ENCODE data around the gene KCNK1.

The KCNK1 gene

DNA sequence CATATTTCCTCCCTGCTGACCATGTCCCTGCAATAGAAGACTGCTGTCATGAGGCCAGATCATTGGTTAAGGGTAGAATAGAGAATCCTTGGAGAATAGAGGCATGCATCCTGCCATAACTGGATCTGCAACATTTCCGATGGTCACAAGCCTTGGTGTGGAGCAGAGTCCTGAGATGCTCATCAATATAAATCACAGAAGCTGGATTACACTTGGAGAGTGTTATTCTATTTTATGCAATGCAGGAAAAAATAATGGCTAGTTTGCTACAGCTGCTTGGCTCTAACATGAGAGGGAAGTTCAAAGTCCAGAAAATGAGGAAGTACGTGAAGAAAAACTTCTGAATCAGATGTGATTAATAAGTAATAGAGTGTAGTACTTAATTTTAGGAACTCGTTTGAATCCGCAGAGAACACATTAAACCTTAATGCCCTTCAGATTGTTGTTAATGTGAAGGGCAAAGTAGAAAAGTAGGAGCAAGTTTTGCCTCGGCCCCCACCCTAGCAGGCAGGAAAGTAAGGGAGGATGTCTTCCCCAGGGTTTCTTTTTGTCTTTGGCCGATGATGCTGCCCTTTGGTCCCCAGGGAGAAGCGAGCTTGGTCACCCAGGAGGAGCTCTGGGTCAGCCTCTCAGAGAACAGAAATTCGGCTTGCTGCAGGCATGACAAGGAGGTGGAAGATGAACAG is 59.5 kb downstream of the KCNK1 start:
- ChIA-PET CTCF (no interaction called here), POLR2A (no interaction called here)

DNA sequence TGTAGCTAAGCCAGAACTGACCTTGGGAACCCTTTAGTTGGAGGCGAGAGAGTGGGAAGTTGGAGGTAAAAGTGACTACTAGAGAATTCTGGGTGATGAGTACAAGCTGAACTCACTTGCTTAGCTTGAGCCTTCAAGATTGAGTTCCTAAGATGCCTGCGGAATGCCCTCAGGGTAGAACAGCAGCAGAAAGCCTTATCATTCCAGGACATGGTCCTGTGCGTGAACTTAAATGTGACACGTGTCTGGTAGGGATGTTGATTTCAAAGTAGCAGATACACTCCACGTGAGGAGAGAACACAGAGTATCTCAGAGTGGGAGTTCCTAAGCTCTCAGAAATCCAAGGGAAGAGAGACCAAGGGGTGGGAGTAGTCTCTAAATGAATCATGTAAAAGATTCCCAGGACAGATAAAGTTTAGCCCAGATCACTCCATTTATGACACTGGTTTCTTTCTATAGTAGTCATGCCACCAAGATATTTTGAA is 60.1 kb downstream of the KCNK1 start:
- TF ChIP-seq, protein P1, sequence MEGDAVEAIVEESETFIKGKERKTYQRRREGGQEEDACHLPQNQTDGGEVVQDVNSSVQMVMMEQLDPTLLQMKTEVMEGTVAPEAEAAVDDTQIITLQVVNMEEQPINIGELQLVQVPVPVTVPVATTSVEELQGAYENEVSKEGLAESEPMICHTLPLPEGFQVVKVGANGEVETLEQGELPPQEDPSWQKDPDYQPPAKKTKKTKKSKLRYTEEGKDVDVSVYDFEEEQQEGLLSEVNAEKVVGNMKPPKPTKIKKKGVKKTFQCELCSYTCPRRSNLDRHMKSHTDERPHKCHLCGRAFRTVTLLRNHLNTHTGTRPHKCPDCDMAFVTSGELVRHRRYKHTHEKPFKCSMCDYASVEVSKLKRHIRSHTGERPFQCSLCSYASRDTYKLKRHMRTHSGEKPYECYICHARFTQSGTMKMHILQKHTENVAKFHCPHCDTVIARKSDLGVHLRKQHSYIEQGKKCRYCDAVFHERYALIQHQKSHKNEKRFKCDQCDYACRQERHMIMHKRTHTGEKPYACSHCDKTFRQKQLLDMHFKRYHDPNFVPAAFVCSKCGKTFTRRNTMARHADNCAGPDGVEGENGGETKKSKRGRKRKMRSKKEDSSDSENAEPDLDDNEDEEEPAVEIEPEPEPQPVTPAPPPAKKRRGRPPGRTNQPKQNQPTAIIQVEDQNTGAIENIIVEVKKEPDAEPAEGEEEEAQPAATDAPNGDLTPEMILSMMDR (IDR thresholded peaks at IDR 0.05; ENCODE audit: control extremely low read depth, extremely low read depth, low read depth, missing control alignments) = no peak
- ChIA-PET CTCF (no interaction called here), POLR2A (no interaction called here)
- no peak for DNase-seq (ENCODE audit: extremely low spot score)

More for the DNA sequence above, 59.5 kb downstream of the KCNK1 start:
- TF ChIP-seq, protein P1 (IDR thresholded peaks at IDR 0.05; ENCODE audit: control extremely low read depth, extremely low read depth, low read depth, missing control alignments) = no peak
- peak; percentile 36 for DNase-seq (ENCODE audit: extremely low spot score)

DNA sequence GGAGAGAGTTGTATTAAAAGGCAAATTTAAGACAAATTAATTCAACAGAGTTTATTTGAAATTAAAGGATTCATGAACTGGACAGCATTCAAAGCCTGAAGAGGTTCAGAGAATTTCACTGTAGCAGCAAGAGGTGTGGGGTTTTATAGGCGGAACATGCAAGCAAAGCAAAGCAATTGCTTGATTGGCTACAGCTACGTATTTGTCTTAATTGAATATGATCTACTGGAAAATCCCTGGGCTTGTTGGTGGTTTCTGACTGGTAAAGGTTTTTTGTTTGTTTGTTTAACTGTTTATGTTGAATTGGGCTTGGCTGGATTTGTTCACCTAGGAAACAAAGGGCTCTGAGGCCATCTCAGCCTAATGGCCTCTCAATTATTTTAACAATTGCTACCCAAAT is 61.5 kb downstream of the KCNK1 start:
- CTCF ChIA-PET = no interaction called here
- no peak for DNase-seq (ENCODE audit: extremely low spot score)
- POLR2A ChIA-PET = no interaction called here
- TF ChIP-seq, protein P1 (IDR thresholded peaks at IDR 0.05; ENCODE audit: control extremely low read depth, extremely low read depth, low read depth, missing control alignments) = no peak

DNA sequence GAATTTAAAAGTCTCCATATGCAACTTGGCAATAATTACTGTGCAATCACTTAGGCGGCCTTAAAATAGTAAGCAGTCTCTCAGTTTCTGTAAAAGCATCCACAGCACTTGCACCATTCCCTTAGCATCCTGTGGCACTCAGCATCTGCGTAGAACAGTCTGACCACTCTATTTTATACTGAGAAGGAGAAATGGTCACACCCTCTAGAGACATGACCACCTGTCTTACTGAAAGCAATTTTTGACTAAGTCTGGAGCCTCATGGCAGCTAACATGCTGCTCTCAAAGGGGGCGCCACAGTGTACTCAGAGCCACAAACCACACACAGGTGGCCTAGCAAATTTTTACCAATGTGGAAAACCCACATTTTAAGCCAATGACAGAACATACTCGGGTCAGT is 62.0 kb downstream of the KCNK1 start:
- POLR2A ChIA-PET = no interaction called here
- DNase-seq (ENCODE audit: extremely low spot score) = peak; percentile 37
- CTCF ChIA-PET = no interaction called here
- TF ChIP-seq, protein P1 (IDR thresholded peaks at IDR 0.05; ENCODE audit: control extremely low read depth, extremely low read depth, low read depth, missing control alignments) = no peak

DNA sequence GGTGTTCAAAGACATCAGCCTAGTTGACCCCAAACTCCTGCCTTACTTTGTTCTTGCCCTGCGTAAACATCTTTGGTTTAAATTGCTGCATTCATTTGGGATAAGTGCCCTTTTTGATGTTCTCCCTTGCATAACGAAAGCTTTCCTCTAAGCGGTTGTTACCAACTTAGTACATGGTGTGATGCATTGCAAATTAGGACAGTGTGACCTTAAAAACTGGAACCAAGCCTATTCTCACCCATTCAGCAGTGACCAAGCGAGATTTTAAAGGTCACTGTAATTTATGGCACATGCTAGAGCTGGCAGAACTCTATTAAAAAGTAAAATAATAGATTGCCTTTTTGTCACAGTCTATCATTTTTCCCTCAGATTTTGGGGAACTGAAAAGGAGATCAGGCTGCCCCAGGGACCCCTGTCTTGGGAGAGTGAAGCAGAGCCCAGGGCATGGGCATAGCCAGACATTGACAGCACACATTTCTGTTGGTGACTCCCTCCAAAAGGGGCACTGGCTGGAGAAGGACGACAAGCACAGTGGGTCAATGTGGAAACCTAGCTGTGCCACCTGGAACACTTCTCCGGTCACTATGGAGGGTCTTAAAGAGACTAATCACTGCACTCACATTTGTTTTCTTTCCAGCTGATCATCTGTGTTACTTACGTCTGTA is 63.9 kb downstream of the KCNK1 start:
- ChIA-PET POLR2A (no interaction called here), CTCF (interaction anchor here (1.9 kb wide), 1 partner anchor 237 kb away, joined by 6 read pairs; no protein-coding TSS in a partner anchor)
- no peak for DNase-seq (ENCODE audit: extremely low spot score)
- TF ChIP-seq, protein P1 (IDR thresholded peaks at IDR 0.05; ENCODE audit: control extremely low read depth, extremely low read depth, low read depth, missing control alignments) = no peak

DNA sequence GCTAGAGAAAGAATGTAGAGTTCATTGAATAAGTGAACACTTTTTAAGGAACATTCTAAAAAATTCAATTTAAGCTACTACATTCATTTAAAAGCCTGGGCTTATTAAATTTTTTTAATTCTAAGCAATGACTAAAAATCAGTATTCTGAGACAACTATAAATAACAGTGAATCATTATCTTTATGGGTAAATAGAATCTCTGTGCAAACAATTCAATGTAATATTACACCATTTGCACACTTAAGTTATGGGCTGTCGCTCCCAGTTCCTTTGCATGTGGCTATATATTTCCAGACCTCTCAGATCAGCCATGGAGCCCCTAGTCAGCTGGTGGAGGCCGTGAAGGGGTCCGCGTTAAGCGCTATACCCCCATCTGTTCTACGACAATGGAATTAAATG is 65.1 kb downstream of the KCNK1 start:
- ChIA-PET CTCF (interaction anchor here (1.0 to 1.1 kb wide), 4 partner anchors 12 to 238 kb away, joined by 3 read pairs; no protein-coding TSS in a partner anchor), POLR2A (no interaction called here)
- TF ChIP-seq, protein P1 (IDR thresholded peaks at IDR 0.05; ENCODE audit: control extremely low read depth, extremely low read depth, low read depth, missing control alignments) = no peak
- DNase-seq (ENCODE audit: extremely low spot score) = no peak
